ENCODE measurements around the gene LRRC8D.

LRRC8D gene

DNA sequence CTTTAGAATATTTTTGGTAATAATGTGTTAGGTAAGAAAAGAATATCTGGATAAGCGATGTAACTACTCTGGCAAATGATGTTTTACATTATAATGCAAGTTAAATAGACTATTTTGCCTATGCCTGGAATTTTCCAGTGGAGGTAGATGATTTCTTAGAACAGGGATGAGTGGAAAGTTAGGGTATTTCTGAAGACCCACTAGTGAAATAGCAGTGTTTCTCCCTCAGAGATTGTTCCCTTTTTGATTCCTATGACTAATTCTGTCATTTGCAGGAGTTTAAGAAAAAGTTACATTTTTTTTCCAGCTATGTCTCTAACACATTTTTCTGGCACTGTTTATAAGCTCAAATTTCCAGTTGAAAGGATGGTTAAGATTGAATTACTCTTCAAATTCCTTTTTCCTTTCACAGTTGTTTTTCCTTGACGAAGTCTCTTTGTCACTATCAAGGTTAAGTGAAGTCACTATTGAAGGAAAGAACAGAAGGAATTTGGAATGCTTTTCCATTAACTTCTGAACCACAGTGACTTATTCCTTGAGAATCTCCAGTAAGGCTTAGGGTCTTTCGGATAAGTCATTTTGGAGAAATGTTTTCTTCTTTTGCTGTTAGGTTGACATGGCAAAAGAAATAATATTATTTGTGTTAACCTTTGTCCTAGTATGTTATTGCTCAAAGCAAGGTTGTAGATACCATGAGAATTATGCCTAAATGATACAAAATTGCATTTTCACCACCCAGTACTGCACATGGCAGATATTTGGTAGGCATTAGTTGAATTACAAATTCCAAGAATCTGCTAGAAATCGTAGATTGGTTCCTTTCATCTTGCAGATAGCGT is 131.2 kb downstream of the LRRC8D start:
- no peak for TF ChIP-seq ZNF8 (CRISPR knock-in tag; IDR thresholded peaks at IDR 0.05)
- no peak for TF ChIP-seq ZFP30 (CRISPR knock-in tag; IDR thresholded peaks at IDR 0.05)
- TF ChIP-seq PPARA (CRISPR knock-in tag; IDR thresholded peaks at IDR 0.05; ENCODE audit: borderline replicate concordance) = no peak
- no peak for TF ChIP-seq ZNF565 (CRISPR knock-in tag; conservative IDR thresholded peaks at IDR 0.05; ENCODE audit: low read depth)
- TF ChIP-seq OSR1 (CRISPR knock-in tag; IDR thresholded peaks at IDR 0.05) = 0 out of 2 replicates have a peak, but pooled peaks have one; percentile 38
- TF ChIP-seq GLIS3 (CRISPR knock-in tag; IDR thresholded peaks at IDR 0.05) = no peak
- TF ChIP-seq ISL1 (CRISPR knock-in tag; IDR thresholded peaks at IDR 0.05) = no peak
- TF ChIP-seq ZC3H10 (CRISPR knock-in tag; IDR thresholded peaks at IDR 0.05) = peak; percentile 71; the same call in 1 of the 2 replicates
- TF ChIP-seq TOX (CRISPR knock-in tag; IDR thresholded peaks at IDR 0.05; ENCODE audit: borderline replicate concordance) = peak; percentile 79; the same call in 1 of the 2 replicates
- TF ChIP-seq, protein P1, sequence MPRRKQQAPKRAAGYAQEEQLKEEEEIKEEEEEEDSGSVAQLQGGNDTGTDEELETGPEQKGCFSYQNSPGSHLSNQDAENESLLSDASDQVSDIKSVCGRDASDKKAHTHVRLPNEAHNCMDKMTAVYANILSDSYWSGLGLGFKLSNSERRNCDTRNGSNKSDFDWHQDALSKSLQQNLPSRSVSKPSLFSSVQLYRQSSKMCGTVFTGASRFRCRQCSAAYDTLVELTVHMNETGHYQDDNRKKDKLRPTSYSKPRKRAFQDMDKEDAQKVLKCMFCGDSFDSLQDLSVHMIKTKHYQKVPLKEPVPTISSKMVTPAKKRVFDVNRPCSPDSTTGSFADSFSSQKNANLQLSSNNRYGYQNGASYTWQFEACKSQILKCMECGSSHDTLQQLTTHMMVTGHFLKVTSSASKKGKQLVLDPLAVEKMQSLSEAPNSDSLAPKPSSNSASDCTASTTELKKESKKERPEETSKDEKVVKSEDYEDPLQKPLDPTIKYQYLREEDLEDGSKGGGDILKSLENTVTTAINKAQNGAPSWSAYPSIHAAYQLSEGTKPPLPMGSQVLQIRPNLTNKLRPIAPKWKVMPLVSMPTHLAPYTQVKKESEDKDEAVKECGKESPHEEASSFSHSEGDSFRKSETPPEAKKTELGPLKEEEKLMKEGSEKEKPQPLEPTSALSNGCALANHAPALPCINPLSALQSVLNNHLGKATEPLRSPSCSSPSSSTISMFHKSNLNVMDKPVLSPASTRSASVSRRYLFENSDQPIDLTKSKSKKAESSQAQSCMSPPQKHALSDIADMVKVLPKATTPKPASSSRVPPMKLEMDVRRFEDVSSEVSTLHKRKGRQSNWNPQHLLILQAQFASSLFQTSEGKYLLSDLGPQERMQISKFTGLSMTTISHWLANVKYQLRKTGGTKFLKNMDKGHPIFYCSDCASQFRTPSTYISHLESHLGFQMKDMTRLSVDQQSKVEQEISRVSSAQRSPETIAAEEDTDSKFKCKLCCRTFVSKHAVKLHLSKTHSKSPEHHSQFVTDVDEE (CRISPR knock-in tag; IDR thresholded peaks at IDR 0.05) = no peak
- TF ChIP-seq, protein P2, sequence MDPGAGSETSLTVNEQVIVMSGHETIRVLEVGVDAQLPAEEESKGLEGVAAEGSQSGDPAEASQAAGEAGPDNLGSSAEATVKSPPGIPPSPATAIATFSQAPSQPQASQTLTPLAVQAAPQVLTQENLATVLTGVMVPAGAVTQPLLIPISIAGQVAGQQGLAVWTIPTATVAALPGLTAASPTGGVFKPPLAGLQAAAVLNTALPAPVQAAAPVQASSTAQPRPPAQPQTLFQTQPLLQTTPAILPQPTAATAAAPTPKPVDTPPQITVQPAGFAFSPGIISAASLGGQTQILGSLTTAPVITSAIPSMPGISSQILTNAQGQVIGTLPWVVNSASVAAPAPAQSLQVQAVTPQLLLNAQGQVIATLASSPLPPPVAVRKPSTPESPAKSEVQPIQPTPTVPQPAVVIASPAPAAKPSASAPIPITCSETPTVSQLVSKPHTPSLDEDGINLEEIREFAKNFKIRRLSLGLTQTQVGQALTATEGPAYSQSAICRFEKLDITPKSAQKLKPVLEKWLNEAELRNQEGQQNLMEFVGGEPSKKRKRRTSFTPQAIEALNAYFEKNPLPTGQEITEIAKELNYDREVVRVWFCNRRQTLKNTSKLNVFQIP (CRISPR knock-in tag; IDR thresholded peaks at IDR 0.05; ENCODE audit: borderline replicate concordance, low read depth) = no peak
- TF ChIP-seq SNAI2 (CRISPR knock-in tag; IDR thresholded peaks at IDR 0.05) = no peak
- TF ChIP-seq, protein P3, sequence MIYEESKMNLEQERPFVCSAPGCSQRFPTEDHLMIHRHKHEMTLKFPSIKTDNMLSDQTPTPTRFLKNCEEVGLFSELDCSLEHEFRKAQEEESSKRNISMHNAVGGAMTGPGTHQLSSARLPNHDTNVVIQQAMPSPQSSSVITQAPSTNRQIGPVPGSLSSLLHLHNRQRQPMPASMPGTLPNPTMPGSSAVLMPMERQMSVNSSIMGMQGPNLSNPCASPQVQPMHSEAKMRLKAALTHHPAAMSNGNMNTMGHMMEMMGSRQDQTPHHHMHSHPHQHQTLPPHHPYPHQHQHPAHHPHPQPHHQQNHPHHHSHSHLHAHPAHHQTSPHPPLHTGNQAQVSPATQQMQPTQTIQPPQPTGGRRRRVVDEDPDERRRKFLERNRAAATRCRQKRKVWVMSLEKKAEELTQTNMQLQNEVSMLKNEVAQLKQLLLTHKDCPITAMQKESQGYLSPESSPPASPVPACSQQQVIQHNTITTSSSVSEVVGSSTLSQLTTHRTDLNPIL (CRISPR knock-in tag; IDR thresholded peaks at IDR 0.05; ENCODE audit: low read depth) = no peak
- peak; percentile 79 for ATAC-seq

DNA sequence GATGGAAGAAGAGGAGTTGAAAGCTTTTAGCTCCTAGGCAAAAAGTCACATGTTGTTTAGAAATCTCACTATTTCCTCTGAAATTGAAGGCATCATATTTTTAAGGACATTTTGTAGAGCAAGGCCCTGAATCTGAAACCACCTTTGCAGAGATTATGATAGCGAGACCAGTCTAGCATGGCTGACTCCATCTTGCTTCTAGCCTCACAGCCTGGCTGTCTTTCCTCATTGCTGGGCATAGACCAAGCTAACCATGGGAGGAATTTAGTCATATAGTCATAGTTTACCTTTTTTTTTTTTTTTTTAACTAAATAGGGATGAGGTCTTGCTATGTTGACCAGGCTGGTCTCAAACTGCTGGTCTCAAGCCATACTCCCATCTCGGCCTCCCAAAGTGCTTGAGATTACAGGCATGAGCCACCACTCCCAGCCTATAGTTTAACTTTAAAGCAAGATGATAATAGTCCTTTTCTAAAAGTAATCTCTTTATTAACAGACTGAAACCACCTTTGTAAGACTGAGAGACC is 131.8 kb downstream of the LRRC8D start:
- no peak for TF ChIP-seq ESRRG (CRISPR knock-in tag; IDR thresholded peaks at IDR 0.05)
- TF ChIP-seq BACH2 (CRISPR knock-in tag; IDR thresholded peaks at IDR 0.05; ENCODE audit: borderline replicate concordance) = no peak
- no peak for TF ChIP-seq ZFP30 (CRISPR knock-in tag; IDR thresholded peaks at IDR 0.05)
- no peak for TF ChIP-seq ZC3H10 (CRISPR knock-in tag; IDR thresholded peaks at IDR 0.05)
- TF ChIP-seq ZFP3 (CRISPR knock-in tag; IDR thresholded peaks at IDR 0.05) = no peak
- no peak for TF ChIP-seq TCF4 (CRISPR knock-in tag; IDR thresholded peaks at IDR 0.05; ENCODE audit: borderline replicate concordance)
- no peak for TF ChIP-seq ZNF8 (CRISPR knock-in tag; IDR thresholded peaks at IDR 0.05)
- TF ChIP-seq, protein P4, sequence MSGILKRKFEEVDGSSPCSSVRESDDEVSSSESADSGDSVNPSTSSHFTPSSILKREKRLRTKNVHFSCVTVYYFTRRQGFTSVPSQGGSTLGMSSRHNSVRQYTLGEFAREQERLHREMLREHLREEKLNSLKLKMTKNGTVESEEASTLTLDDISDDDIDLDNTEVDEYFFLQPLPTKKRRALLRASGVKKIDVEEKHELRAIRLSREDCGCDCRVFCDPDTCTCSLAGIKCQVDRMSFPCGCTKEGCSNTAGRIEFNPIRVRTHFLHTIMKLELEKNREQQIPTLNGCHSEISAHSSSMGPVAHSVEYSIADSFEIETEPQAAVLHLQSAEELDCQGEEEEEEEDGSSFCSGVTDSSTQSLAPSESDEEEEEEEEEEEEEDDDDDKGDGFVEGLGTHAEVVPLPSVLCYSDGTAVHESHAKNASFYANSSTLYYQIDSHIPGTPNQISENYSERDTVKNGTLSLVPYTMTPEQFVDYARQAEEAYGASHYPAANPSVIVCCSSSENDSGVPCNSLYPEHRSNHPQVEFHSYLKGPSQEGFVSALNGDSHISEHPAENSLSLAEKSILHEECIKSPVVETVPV (CRISPR knock-in tag; IDR thresholded peaks at IDR 0.05) = no peak
- TF ChIP-seq, protein P1 (CRISPR knock-in tag; IDR thresholded peaks at IDR 0.05) = no peak
- TF ChIP-seq ZNF565 (CRISPR knock-in tag; conservative IDR thresholded peaks at IDR 0.05; ENCODE audit: low read depth) = no peak
- TF ChIP-seq, protein P5, sequence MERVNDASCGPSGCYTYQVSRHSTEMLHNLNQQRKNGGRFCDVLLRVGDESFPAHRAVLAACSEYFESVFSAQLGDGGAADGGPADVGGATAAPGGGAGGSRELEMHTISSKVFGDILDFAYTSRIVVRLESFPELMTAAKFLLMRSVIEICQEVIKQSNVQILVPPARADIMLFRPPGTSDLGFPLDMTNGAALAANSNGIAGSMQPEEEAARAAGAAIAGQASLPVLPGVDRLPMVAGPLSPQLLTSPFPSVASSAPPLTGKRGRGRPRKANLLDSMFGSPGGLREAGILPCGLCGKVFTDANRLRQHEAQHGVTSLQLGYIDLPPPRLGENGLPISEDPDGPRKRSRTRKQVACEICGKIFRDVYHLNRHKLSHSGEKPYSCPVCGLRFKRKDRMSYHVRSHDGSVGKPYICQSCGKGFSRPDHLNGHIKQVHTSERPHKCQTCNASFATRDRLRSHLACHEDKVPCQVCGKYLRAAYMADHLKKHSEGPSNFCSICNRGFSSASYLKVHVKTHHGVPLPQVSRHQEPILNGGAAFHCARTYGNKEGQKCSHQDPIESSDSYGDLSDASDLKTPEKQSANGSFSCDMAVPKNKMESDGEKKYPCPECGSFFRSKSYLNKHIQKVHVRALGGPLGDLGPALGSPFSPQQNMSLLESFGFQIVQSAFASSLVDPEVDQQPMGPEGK (CRISPR knock-in tag; IDR thresholded peaks at IDR 0.05; ENCODE audit: borderline replicate concordance) = no peak
- 0 out of 2 replicates have a peak, but pooled peaks have one; percentile 54 for TF ChIP-seq OSR1 (CRISPR knock-in tag; IDR thresholded peaks at IDR 0.05)
- TF ChIP-seq ARNTL (CRISPR knock-in tag; IDR thresholded peaks at IDR 0.05; ENCODE audit: borderline replicate concordance, low read depth) = no peak
- no peak for TF ChIP-seq GLIS3 (CRISPR knock-in tag; IDR thresholded peaks at IDR 0.05)
- TF ChIP-seq CSDC2 (CRISPR knock-in tag; IDR thresholded peaks at IDR 0.05) = peak; percentile 85; the same call in 1 of the 2 replicates
- no peak for TF ChIP-seq RARB (CRISPR knock-in tag; IDR thresholded peaks at IDR 0.05)
- no peak for TF ChIP-seq ISL1 (CRISPR knock-in tag; IDR thresholded peaks at IDR 0.05)
- ATAC-seq = peak; percentile 7; the same call in 1 of the 3 replicates

All from SK-N-SH treated with all-trans-retinoic acid at 6 μM for 48 hours (cell line).